Measurements from ENCODE around the gene PDHX.

PDHX gene

DNA sequence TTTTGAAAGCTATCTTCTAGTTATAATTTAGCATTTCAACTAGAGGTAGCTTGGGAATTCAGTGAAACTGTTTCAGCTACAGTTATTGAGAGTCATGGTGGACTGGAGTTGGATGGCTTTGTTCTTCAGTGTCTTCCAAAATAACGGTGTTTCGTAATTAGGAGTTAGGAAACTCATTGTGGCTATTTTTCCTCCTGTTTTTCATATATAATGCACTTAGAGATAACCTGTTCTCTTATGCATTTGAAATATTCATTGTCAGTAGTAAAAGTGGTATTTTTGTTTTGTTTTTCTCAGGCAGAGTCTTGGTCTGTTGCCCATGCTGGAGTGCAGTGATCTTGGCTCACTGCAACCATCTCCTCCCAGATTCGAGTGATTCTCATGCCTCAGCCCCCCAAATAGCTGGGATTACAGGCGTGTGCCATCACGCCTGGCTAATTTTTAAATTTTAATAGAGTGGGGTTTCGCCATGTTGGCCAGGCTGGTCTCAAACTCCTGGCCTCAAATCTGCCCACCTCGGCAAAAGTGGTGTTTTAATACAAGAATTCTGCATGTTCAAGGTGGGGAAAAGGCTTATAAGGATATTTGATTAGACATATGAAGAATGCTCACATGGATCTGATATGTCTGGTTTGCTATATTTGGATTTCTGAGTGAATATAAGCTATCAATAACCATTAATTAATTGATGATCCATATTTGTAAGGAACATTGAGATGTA is 12.7 kb downstream of the PDHX start:
- TF ChIP-seq OSR1 (CRISPR knock-in tag; IDR thresholded peaks at IDR 0.05) (no peak), ZNF8 (CRISPR knock-in tag; IDR thresholded peaks at IDR 0.05) (no peak), ZNF70 (CRISPR knock-in tag; IDR thresholded peaks at IDR 0.05) (no peak), ARNTL (CRISPR knock-in tag; IDR thresholded peaks at IDR 0.05; ENCODE audit: borderline replicate concordance, low read depth) (no peak), ZC3H10 (CRISPR knock-in tag; IDR thresholded peaks at IDR 0.05) (no peak), ISL1 (CRISPR knock-in tag; IDR thresholded peaks at IDR 0.05) (no peak), TOX (CRISPR knock-in tag; IDR thresholded peaks at IDR 0.05; ENCODE audit: borderline replicate concordance) (no peak), ZFP30 (CRISPR knock-in tag; IDR thresholded peaks at IDR 0.05) (no peak), RARB (CRISPR knock-in tag; IDR thresholded peaks at IDR 0.05) (no peak), GLIS3 (CRISPR knock-in tag; IDR thresholded peaks at IDR 0.05) (no peak), PPARA (CRISPR knock-in tag; IDR thresholded peaks at IDR 0.05; ENCODE audit: borderline replicate concordance) (no peak), SNAI2 (CRISPR knock-in tag; IDR thresholded peaks at IDR 0.05) (no peak), CSDC2 (CRISPR knock-in tag; IDR thresholded peaks at IDR 0.05) (no peak)
- TF ChIP-seq, protein P1, sequence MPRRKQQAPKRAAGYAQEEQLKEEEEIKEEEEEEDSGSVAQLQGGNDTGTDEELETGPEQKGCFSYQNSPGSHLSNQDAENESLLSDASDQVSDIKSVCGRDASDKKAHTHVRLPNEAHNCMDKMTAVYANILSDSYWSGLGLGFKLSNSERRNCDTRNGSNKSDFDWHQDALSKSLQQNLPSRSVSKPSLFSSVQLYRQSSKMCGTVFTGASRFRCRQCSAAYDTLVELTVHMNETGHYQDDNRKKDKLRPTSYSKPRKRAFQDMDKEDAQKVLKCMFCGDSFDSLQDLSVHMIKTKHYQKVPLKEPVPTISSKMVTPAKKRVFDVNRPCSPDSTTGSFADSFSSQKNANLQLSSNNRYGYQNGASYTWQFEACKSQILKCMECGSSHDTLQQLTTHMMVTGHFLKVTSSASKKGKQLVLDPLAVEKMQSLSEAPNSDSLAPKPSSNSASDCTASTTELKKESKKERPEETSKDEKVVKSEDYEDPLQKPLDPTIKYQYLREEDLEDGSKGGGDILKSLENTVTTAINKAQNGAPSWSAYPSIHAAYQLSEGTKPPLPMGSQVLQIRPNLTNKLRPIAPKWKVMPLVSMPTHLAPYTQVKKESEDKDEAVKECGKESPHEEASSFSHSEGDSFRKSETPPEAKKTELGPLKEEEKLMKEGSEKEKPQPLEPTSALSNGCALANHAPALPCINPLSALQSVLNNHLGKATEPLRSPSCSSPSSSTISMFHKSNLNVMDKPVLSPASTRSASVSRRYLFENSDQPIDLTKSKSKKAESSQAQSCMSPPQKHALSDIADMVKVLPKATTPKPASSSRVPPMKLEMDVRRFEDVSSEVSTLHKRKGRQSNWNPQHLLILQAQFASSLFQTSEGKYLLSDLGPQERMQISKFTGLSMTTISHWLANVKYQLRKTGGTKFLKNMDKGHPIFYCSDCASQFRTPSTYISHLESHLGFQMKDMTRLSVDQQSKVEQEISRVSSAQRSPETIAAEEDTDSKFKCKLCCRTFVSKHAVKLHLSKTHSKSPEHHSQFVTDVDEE (CRISPR knock-in tag; IDR thresholded peaks at IDR 0.05) = no peak
- TF ChIP-seq, protein P2, sequence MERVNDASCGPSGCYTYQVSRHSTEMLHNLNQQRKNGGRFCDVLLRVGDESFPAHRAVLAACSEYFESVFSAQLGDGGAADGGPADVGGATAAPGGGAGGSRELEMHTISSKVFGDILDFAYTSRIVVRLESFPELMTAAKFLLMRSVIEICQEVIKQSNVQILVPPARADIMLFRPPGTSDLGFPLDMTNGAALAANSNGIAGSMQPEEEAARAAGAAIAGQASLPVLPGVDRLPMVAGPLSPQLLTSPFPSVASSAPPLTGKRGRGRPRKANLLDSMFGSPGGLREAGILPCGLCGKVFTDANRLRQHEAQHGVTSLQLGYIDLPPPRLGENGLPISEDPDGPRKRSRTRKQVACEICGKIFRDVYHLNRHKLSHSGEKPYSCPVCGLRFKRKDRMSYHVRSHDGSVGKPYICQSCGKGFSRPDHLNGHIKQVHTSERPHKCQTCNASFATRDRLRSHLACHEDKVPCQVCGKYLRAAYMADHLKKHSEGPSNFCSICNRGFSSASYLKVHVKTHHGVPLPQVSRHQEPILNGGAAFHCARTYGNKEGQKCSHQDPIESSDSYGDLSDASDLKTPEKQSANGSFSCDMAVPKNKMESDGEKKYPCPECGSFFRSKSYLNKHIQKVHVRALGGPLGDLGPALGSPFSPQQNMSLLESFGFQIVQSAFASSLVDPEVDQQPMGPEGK (CRISPR knock-in tag; IDR thresholded peaks at IDR 0.05; ENCODE audit: borderline replicate concordance) = no peak
- TF ChIP-seq, protein P3, sequence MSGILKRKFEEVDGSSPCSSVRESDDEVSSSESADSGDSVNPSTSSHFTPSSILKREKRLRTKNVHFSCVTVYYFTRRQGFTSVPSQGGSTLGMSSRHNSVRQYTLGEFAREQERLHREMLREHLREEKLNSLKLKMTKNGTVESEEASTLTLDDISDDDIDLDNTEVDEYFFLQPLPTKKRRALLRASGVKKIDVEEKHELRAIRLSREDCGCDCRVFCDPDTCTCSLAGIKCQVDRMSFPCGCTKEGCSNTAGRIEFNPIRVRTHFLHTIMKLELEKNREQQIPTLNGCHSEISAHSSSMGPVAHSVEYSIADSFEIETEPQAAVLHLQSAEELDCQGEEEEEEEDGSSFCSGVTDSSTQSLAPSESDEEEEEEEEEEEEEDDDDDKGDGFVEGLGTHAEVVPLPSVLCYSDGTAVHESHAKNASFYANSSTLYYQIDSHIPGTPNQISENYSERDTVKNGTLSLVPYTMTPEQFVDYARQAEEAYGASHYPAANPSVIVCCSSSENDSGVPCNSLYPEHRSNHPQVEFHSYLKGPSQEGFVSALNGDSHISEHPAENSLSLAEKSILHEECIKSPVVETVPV (CRISPR knock-in tag; IDR thresholded peaks at IDR 0.05) = no peak
- TF ChIP-seq, protein P4, sequence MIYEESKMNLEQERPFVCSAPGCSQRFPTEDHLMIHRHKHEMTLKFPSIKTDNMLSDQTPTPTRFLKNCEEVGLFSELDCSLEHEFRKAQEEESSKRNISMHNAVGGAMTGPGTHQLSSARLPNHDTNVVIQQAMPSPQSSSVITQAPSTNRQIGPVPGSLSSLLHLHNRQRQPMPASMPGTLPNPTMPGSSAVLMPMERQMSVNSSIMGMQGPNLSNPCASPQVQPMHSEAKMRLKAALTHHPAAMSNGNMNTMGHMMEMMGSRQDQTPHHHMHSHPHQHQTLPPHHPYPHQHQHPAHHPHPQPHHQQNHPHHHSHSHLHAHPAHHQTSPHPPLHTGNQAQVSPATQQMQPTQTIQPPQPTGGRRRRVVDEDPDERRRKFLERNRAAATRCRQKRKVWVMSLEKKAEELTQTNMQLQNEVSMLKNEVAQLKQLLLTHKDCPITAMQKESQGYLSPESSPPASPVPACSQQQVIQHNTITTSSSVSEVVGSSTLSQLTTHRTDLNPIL (CRISPR knock-in tag; IDR thresholded peaks at IDR 0.05; ENCODE audit: low read depth) = no peak
- ATAC-seq = no peak

DNA sequence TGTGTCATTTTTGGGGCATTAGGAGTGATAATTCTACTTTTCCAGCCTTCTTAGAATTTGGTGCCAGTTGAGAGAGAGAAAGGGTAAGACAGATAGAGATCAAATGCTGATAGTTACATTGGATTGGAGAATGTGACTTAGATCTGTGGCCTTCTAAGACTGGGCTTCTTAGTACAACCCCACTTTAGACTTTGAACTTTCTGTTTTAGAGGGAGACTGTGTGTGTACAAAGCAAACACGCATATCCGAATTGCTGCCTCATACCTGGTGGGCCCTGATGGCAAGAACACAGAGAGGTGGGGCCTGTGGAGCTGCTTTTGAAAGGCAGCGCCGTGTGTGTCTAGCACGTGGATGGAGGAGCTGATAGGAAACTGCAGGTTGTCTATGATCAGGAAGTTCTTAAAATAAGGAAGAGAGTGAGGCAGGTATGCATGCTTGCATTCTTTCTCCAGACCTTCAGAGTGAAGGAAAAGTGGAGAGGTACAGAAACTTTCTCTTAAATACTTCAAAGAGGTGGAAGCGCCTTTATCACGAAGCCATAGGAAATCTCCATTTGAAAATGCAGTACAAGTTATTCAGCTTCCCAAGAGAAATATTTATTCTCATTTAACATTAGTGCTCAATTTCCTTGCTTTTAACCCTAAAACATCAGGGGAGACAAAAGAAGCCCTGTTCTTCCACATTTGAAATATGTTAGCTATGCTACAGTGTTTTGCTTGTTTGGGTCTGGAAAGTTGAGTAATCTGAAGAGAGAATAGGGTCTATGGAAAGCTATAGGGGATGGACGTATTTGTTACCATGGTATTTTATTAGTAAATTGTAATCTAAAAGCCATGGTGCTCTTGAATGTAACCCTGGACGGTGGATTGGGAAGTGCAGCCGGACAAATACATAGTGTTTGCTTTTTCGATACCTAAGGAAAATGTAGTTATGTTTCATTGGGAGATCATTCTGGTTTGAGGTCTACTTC is 13.7 kb downstream of the PDHX start:
- ATAC-seq = no peak
- TF ChIP-seq TCF4 (CRISPR knock-in tag; IDR thresholded peaks at IDR 0.05; ENCODE audit: borderline replicate concordance) (no peak), ZFP30 (CRISPR knock-in tag; IDR thresholded peaks at IDR 0.05) (peak; percentile 70)

DNA sequence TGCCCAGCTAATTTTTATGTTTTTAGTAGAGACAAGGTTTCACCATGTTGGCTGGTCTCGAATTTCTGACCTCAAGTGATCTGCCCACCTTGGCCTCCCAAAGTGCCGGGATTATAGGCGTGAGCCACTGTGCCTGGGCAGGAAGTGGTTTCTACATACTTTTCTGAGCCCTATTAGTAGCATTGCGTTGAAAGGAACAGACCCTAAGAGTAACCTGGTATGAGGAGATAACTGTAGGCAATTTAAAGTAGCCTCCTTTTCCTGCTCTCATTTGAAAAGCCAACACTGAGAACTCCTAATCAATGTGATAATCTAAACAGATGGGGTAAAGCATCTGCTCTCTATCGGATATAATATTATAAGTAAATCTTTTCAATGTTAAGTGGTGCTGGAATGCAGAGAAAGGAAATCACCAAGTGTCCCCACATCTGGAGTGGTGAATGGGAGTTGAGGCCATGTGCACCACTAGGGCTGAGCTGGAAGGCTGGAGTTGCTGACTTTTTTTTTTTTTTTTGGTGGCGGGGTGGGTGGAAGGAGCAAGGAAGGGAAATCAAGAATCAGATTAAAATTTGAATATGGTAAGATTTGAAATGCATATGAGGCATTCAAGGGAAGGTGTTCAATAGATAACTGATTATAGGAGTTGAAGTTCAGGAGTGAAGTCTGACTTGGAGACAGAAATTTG is 20.7 kb downstream of the PDHX start:
- TF ChIP-seq BACH2 (CRISPR knock-in tag; IDR thresholded peaks at IDR 0.05; ENCODE audit: borderline replicate concordance) (no peak), ZNF70 (CRISPR knock-in tag; IDR thresholded peaks at IDR 0.05) (no peak), RARB (CRISPR knock-in tag; IDR thresholded peaks at IDR 0.05) (no peak), ARNTL (CRISPR knock-in tag; IDR thresholded peaks at IDR 0.05; ENCODE audit: borderline replicate concordance, low read depth) (no peak), ISL1 (CRISPR knock-in tag; IDR thresholded peaks at IDR 0.05) (no peak), ZNF565 (CRISPR knock-in tag; conservative IDR thresholded peaks at IDR 0.05; ENCODE audit: low read depth) (no peak), PPARA (CRISPR knock-in tag; IDR thresholded peaks at IDR 0.05; ENCODE audit: borderline replicate concordance) (no peak), ESRRG (CRISPR knock-in tag; IDR thresholded peaks at IDR 0.05) (no peak), ZC3H10 (CRISPR knock-in tag; IDR thresholded peaks at IDR 0.05) (no peak)
- TF ChIP-seq, protein P2 (CRISPR knock-in tag; IDR thresholded peaks at IDR 0.05; ENCODE audit: borderline replicate concordance) = no peak
- ATAC-seq = no peak
